ENCODE measurements around the gene RXRB.

RXRB gene

GRCh38 chr6:33247977-33248642, 47.6 kb upstream of the RXRB start (continued):
- TF ChIP-seq INSM2 (tag by site-specific recombination; IDR thresholded peaks at IDR 0.05): peak; percentile 18; the same call in 1 of the 2 replicates
- TF ChIP-seq ZNF335 (tag by site-specific recombination; conservative IDR thresholded peaks at IDR 0.05): no peak
- TF ChIP-seq, protein P1, sequence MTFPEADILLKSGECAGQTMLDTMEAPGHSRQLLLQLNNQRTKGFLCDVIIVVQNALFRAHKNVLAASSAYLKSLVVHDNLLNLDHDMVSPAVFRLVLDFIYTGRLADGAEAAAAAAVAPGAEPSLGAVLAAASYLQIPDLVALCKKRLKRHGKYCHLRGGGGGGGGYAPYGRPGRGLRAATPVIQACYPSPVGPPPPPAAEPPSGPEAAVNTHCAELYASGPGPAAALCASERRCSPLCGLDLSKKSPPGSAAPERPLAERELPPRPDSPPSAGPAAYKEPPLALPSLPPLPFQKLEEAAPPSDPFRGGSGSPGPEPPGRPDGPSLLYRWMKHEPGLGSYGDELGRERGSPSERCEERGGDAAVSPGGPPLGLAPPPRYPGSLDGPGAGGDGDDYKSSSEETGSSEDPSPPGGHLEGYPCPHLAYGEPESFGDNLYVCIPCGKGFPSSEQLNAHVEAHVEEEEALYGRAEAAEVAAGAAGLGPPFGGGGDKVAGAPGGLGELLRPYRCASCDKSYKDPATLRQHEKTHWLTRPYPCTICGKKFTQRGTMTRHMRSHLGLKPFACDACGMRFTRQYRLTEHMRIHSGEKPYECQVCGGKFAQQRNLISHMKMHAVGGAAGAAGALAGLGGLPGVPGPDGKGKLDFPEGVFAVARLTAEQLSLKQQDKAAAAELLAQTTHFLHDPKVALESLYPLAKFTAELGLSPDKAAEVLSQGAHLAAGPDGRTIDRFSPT (tag by site-specific recombination; IDR thresholded peaks at IDR 0.05): no peak
- TF ChIP-seq, protein P2, sequence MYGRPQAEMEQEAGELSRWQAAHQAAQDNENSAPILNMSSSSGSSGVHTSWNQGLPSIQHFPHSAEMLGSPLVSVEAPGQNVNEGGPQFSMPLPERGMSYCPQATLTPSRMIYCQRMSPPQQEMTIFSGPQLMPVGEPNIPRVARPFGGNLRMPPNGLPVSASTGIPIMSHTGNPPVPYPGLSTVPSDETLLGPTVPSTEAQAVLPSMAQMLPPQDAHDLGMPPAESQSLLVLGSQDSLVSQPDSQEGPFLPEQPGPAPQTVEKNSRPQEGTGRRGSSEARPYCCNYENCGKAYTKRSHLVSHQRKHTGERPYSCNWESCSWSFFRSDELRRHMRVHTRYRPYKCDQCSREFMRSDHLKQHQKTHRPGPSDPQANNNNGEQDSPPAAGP (tag by site-specific recombination; IDR thresholded peaks at IDR 0.05): peak; percentile 77

GRCh38 chr6:33243476-33243875, 43.0 kb upstream of the RXRB start:
- no peak overlapping the region for H3K27ac ChIP-seq (ENCODE audit: extremely low read depth, low read depth, low read length)
- peaks cover 3% of the 10 kb centered on the region for H3K4me1 ChIP-seq (ENCODE audit: control insufficient read depth, insufficient read depth, low read length)
- CTCF ChIA-PET: interaction anchor here (0.7 to 2.0 kb wide), 5 partner anchors 15 to 342 kb away, joined by 3 to 8 read pairs (median 4); no protein-coding TSS in a partner anchor
- H3K9me3 ChIP-seq (ENCODE audit: control insufficient read depth, insufficient read depth, low read depth, low read length): no peaks in the 10 kb centered on the region
- POLR2A ChIA-PET: interaction anchor here (0.7 kb wide), 1 partner anchor 15 kb away, joined by 5 read pairs; no protein-coding TSS in a partner anchor
- no peak overlapping the region for H3K4me3 ChIP-seq (ENCODE audit: low read depth, low read length)
- H3K36me3 ChIP-seq (ENCODE audit: control insufficient read depth in 2 of 2, insufficient read depth in 1 of 2, low read length in 2 of 2): no peaks in the 10 kb centered on the region
- TF ChIP-seq ZNF155 (tag by site-specific recombination; IDR thresholded peaks at IDR 0.05): no peak
- no peak for TF ChIP-seq ZNF843 (tag by site-specific recombination; IDR thresholded peaks at IDR 0.05)
- TF ChIP-seq, protein P3, sequence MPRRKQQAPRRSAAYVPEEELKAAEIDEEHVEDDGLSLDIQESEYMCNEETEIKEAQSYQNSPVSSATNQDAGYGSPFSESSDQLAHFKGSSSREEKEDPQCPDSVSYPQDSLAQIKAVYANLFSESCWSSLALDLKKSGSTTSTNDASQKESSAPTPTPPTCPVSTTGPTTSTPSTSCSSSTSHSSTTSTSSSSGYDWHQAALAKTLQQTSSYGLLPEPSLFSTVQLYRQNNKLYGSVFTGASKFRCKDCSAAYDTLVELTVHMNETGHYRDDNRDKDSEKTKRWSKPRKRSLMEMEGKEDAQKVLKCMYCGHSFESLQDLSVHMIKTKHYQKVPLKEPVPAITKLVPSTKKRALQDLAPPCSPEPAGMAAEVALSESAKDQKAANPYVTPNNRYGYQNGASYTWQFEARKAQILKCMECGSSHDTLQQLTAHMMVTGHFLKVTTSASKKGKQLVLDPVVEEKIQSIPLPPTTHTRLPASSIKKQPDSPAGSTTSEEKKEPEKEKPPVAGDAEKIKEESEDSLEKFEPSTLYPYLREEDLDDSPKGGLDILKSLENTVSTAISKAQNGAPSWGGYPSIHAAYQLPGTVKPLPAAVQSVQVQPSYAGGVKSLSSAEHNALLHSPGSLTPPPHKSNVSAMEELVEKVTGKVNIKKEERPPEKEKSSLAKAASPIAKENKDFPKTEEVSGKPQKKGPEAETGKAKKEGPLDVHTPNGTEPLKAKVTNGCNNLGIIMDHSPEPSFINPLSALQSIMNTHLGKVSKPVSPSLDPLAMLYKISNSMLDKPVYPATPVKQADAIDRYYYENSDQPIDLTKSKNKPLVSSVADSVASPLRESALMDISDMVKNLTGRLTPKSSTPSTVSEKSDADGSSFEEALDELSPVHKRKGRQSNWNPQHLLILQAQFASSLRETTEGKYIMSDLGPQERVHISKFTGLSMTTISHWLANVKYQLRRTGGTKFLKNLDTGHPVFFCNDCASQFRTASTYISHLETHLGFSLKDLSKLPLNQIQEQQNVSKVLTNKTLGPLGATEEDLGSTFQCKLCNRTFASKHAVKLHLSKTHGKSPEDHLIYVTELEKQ (tag by site-specific recombination; IDR thresholded peaks at IDR 0.05; ENCODE audit: borderline replicate concordance): no peak
- TF ChIP-seq ATF2 (tag by site-specific recombination; IDR thresholded peaks at IDR 0.05; ENCODE audit: low read depth): no peak
- TF ChIP-seq PATZ1 (tag by site-specific recombination; IDR thresholded peaks at IDR 0.05): no peak
- TF ChIP-seq TCF7L2 (IDR thresholded peaks at IDR 0.05; ENCODE audit: borderline replicate concordance, low read depth, low read length): no peak
- TF ChIP-seq, protein P4, sequence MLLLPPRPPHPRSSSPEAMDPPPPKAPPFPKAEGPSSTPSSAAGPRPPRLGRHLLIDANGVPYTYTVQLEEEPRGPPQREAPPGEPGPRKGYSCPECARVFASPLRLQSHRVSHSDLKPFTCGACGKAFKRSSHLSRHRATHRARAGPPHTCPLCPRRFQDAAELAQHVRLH (tag by site-specific recombination; IDR thresholded peaks at IDR 0.05): no peak
- TF ChIP-seq ZNF544 (tag by site-specific recombination; IDR thresholded peaks at IDR 0.05): no peak
- TF ChIP-seq, protein P5, sequence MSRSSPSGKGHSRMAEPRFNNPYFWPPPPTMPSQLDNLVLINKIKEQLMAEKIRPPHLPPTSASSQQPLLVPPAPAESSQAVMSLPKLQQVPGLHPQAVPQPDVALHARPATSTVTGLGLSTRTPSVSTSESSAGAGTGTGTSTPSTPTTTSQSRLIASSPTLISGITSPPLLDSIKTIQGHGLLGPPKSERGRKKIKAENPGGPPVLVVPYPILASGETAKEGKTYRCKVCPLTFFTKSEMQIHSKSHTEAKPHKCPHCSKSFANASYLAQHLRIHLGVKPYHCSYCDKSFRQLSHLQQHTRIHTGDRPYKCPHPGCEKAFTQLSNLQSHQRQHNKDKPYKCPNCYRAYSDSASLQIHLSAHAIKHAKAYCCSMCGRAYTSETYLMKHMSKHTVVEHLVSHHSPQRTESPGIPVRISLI (tag by site-specific recombination; IDR thresholded peaks at IDR 0.05): no peak
- TF ChIP-seq ZNF324 (tag by site-specific recombination; IDR thresholded peaks at IDR 0.05): no peak
- TF ChIP-seq KLF1 (tag by site-specific recombination; IDR thresholded peaks at IDR 0.05): no peak
- no peak for TF ChIP-seq ZNF785 (tag by site-specific recombination; IDR thresholded peaks at IDR 0.05)
- no peak for TF ChIP-seq ZBTB44 (tag by site-specific recombination; IDR thresholded peaks at IDR 0.05)
